HPDE6-E6E7 (cell line): ENCODE data around the gene GTPBP3.

Experiments
- DNase-seq: peaks from one replicate; pipeline ENCODE4 v3.0.0; 2011; ENCODE audit warnings: missing footprints; ENCODE audit errors: extremely low spot score

The GTPBP3 gene

GRCh38 chr19:17309198-17309964, 28.0 kb upstream of the GTPBP3 start, which contains the start of gene DDA1:
Gene DDA1 (plus strand): TSS chr19:17309563. CDS start chr19:17309655, 92 bp downstream.
- peak; percentile 99 for DNase-seq

GRCh38 chr19:17309965-17310461, 27.3 kb upstream of the GTPBP3 start:
- DNase-seq: no peak

GRCh38 chr19:17311455-17312188, 25.7 kb upstream of the GTPBP3 start:
- DNase-seq: no peak

DNA sequence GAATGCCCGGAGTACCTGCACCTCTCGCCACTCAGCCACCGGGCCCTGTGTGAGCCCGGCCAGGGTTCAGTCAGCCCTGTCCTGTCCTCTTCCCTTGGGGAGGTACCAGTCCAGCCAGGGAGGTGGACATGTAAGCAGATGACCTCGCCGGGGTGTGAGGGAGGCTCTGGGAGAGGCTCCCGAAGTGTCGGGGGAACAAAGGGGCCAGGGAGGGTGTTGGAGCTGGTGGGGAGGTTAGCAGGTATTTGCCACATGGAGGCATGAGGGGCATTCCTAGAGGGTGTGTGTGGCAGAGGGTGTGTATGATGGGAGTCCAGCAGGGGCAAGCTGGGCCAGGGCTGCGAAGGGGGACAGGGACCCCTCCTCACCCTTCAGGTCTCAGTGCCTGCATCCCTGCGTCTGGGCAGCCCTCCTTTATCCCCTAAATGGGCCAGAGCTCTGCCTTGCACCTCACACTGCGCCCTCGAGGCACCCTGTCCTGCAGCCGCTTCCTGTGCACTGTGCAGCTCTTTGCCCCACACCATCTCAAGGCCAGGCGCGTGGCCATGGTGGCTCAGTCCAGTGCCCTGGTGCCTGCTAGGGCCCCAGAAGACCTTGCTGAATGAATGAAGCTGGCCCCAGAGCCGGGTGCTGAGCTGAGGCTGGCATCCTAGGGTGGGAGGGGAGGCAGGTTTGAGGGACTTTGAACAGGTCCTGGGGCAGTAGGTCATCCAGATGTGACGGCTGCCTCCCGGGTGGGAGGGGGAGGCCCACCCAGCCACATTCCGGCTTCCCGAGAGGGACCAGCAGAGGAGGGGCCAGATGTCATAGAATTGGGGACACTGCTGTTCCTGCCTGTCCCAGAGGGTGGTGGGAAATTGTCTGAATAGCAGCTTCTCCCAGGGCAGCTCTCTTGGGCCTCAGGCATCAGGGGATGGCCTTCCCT, 24.9 kb upstream of the GTPBP3 start:
- no peak for DNase-seq

- no peak for DNase-seq
Measured at GRCh38 chr19:17314007-17314593, 23.3 kb upstream of the GTPBP3 start.

DNA sequence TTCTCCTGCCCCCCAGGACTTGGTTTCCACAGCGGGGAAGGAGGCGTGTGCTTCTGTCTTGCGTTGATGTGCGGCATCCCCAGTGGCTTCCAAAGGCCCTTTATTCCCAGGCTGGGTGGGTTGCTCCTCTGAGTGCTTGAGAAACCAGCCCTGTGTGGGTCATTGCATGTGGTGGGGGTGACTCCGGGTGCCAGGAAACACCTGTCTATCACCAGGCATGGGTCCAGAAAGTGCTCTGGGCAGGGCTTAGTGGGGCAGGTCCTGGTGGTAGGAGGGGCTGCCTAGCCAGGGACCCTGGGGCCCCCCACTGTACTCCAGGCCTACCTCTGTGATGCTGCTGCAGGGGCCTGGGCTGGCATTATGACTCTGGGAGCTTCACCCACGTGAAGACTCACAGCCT, 18.4 kb upstream of the GTPBP3 start:
- DNase-seq: no peak

GRCh38 chr19:17319473-17320238, 17.7 kb upstream of the GTPBP3 start:
- DNase-seq: no peak

GRCh38 chr19:17320435-17320834, 16.9 kb upstream of the GTPBP3 start:
- no peak for DNase-seq

GRCh38 chr19:17321655-17322489, 15.5 kb upstream of the GTPBP3 start:
- DNase-seq: no peak

GRCh38 chr19:17322854-17323253, 14.5 kb upstream of the GTPBP3 start:
- DNase-seq: no peak

GRCh38 chr19:17323300-17323963, 13.9 kb upstream of the GTPBP3 start:
- DNase-seq: no peak

GRCh38 chr19:17323964-17324332, 13.4 kb upstream of the GTPBP3 start:
- no peak for DNase-seq

DNA sequence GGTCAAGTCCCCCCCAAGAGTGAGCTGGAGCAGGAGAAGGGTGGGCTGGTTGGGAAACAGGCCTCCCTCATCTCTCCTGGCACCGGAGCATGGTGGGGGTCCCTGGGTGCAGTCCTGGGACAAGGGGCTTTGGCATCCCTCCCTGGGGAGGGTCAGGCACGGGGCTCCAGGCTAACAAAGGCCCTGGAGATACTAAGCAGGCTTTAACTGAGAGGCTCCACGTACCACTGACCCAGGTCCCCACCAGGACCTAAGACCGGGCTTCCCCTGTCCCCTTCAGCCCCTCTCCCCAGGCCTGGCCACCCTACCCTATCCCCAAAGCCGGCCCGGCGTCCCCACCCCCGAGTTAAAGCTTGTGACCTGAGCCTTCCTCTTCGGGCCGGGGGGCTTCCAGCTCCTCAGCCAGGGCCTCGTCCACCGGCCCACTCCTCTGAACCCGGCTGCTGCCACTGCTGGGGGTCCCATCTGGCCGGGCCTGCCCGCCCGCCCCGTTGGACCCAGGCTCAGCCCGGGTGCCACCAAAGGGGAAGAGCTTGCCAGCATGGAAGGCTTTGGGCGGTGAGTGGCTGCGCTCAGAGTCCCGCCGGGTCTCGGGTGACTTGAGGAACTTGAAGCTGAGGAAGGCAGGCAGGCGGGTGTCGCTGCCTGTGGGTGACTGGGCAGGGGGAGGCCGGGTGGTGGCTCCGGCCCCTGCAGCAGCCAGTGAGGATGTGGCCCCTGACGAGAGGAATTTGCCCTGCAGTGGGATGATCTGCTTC, 12.8 kb upstream of the GTPBP3 start:
- no peak for DNase-seq

GRCh38 chr19:17325133-17325532, 12.2 kb upstream of the GTPBP3 start:
- no peak for DNase-seq

- DNase-seq: no peak
Measured at GRCh38 chr19:17325881-17326594, 11.3 kb upstream of the GTPBP3 start.

GRCh38 chr19:17326595-17326966, 10.8 kb upstream of the GTPBP3 start:
- no peak for DNase-seq

- DNase-seq: no peak
Measured at GRCh38 chr19:17327068-17327653, 10.2 kb upstream of the GTPBP3 start.
